Gastroesophageal sphincter (tissue), 3 donors: ENCODE data around the gene TP53TG5.

Experiments
- EP300 ChIP-seq: sonication (generic); formaldehyde crosslinking; IDR thresholded peaks from one replicate; pipeline ENCODE4 v1.6.1; 2017; ENCODE audit warnings: antibody characterized with exemption, mild to moderate bottlenecking
- POLR2A ChIP-seq, 2 donors: fragments of 450-650 bp; IDR thresholded peaks; one replicate each; pipeline ENCODE4 v1.6.1; 2017; ENCODE audit warnings: antibody characterized with exemption in 2 of 2, mild to moderate bottlenecking in 2 of 2, moderate library complexity in 1 of 2
- POLR2AphosphoS5 ChIP-seq: sonication (generic); formaldehyde crosslinking; IDR thresholded peaks from one replicate; pipeline ENCODE4 v1.6.1; 2017; ENCODE audit warnings: antibody characterized with exemption
- TF ChIP-seq, protein P1 (sequence below), 4 experiments: fragments of 200-600 bp in 2 of 4; fragments of 450-650 bp in 2 of 4; sonication (generic) in 1 of 4; IDR thresholded peaks; one replicate each; pipeline ENCODE4 v1.5.1; 2017 to 2019; ENCODE audit warnings: antibody characterized with exemption in 4 of 4, mild to moderate bottlenecking in 2 of 4, moderate library complexity in 2 of 4

DNA sequence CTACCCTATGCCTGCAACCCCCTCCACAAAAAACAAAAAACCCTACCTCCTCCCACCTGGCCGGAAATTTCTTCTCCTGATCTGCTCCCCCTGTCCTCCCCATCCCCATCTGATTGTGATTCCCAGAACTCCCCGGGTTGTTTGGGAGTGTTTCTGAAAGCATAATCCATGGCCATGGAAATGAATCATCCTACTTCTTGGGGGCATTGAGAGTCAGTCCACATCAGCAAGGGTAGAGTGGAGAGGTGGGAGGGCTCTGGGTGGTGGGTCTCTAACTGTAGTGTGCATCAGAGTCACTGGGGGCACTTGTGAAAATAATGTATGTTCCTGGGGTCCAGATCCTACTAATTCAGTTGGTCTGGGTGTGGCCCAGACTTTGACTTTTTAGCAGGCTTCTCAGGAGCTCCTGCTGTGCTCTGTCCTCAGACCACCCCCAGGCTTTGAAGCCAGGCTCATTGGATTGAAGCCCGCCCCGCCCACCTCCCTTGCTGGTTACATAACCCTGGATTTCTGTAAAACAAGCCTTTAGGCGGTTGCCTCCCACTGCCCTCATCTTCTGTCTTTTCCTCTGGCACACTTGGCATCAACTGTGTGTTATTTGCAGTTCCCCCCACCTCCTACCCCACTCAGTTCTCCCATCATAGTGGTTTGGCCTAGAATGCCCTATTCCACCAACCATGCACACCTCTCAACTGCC, 48.3 kb upstream of the TP53TG5 start:
- TF ChIP-seq, protein P1, sequence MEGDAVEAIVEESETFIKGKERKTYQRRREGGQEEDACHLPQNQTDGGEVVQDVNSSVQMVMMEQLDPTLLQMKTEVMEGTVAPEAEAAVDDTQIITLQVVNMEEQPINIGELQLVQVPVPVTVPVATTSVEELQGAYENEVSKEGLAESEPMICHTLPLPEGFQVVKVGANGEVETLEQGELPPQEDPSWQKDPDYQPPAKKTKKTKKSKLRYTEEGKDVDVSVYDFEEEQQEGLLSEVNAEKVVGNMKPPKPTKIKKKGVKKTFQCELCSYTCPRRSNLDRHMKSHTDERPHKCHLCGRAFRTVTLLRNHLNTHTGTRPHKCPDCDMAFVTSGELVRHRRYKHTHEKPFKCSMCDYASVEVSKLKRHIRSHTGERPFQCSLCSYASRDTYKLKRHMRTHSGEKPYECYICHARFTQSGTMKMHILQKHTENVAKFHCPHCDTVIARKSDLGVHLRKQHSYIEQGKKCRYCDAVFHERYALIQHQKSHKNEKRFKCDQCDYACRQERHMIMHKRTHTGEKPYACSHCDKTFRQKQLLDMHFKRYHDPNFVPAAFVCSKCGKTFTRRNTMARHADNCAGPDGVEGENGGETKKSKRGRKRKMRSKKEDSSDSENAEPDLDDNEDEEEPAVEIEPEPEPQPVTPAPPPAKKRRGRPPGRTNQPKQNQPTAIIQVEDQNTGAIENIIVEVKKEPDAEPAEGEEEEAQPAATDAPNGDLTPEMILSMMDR (IDR thresholded peaks at IDR 0.05) = no peak
- TF ChIP-seq EP300 (no peak), POLR2AphosphoS5 (no peak), POLR2A (IDR thresholded peaks at IDR 0.05) (no peak)
